GM19328 (cell line): Measurements from ENCODE around the gene RNH1.

Experiments
- ATAC-seq: cut with Tn5 transposase; IDR thresholded peaks from one replicate; pipeline ENCODE4 v1.9.1; 2021; ENCODE audit warnings: mild to moderate bottlenecking, moderate library complexity; ENCODE audit not compliant: unreplicated experiment

Gene RNH1

GRCh38 chr11:499201-500076 is 7.6 kb downstream of the RNH1 start:
- ATAC-seq: no peak

GRCh38 chr11:498297-499181 is 8.5 kb downstream of the RNH1 start:
- no peak for ATAC-seq

DNA sequence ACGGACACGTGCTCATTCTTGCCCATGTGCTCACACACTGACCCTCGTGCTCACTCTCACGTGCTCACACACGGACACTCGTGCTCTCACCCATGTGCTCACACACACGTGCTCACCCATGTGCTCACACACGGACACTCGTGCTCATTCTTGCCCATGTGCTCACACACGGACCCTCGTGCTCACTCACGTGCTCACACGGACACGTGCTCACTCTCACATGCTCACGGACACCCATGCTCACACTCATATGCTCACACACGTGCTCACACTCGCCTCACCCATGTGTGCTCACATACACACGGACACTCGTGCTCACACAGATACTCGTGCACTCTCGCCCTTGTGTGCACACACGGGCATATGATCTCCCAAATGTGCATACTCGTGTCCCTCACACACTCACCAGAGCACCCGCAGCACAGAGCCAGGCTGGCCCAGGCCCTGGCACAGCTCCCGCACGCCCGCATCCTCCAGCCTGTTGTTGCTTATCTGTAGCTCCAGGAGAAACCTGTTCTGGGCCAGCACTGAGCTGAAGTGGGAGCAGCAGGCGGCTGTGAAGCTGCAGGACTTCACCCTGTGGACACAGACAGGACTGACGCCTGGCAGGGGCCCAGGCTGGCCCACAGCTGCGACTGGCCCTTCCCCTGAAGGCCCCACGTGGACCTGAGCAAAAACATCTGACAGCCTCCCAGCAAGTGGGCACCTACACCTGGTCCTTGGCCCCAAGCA is 9.3 kb downstream of the RNH1 start:
- no peak for ATAC-seq

GRCh38 chr11:496834-497564 is 10.0 kb downstream of the RNH1 start:
- no peak for ATAC-seq

GRCh38 chr11:495537-495931 is 11.5 kb downstream of the RNH1 start:
- no peak for ATAC-seq

- ATAC-seq: no peak
Observed at GRCh38 chr11:494761-495536, 12.1 kb downstream of the RNH1 start.

DNA sequence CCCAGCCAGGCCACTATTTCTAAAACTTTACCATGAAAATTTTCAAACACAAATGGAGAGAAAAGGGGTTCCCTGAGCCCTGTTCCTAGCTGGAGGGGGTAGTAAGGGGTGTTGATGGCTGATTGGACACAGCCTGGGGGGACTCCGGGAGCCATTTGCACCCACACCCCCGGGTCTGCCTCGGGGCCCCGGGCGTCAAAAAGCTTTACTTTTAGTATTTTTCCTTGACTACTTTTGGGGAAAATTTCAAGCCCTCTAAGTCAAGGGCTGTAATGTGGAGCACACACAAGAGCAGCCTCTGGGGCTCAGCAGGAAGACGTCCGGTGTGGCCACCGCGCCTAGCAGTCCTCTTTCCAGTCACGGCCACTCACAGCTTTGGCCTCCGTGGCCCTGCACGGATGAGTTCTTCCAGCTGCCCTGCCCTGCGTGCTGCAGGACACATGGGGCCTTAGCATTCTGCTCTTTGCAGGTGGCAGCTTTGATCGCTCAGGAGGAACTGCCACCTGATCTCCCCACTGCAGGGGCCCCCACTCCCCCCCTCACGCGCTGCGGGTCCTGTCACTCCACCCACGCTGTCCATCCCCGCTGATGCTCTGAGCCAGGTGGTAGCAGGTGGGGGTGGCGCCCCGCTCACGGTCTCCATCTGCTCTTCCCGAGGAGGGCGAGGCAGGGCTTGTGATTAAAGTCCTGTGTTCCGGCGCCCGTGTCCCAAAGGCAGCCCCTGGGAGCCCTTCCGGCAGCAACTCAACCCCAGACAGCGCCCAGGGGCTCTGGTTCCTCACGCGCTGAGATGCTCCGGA is 14.4 kb downstream of the RNH1 start:
- no peak for ATAC-seq

- ATAC-seq: no peak
Observed at GRCh38 chr11:491358-491757, 15.7 kb downstream of the RNH1 start.

- no peak for ATAC-seq
Observed at GRCh38 chr11:490930-491260, 16.1 kb downstream of the RNH1 start.

DNA sequence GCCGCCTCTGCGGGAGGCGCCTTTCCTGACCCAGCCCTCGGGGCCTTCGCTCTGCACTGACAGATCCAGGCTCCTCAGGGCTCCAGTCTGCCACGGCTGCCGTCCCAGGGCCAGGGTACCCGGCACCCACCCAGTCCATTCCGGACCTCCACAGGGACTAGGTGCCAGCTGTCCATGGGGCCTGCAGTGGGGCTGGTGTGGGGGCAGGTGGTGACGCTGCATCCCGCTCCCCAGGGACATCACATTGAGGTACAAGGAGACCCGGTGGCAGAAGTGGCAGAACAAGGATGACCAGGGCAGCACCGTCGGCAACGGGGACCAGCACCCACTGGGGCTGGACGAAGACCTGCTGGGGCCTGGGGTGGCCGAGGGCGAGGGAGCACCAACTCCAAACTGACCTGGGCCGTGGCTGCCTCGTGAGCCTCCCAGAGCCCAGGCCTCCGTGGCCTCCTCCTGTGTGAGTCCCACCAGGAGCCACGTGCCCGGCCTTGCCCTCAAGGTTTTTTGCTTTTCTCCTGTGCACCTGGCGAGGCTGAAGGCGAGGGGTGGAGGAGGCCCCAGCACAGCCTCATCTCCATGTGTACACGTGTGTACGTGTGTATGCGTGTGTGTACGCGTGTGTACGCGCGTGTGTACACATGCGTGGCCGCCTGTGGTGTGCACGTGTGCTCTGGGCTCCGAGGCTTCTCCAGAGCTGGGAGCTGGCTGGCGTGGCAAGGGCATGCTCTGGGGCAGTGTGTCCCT is 16.7 kb downstream of the RNH1 start:
- no peak for ATAC-seq

GRCh38 chr11:489610-490185 is 17.3 kb downstream of the RNH1 start:
- ATAC-seq: no peak

- no peak for ATAC-seq
Observed at GRCh38 chr11:488992-489391, 18.1 kb downstream of the RNH1 start.

DNA sequence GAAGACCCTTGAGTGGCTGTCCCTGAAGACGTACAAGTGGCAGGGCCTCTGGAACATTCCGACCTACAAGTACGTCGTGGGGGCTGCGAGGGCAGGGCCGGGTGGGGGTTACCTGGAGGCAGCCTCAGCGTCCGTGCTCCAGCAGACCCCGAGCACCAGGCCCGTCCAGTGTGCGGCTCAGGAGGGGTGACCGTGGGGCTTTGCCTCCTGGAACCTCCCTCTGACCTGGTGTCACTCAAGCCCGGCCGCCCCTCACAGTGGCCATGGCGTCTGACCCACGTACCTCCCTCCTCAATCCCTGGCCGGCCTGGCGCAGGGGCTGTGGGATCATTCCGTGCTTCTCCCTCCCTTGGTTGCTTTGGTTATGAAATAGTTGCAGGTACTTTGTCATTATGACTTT is 18.5 kb downstream of the RNH1 start:
- no peak for ATAC-seq

GRCh38 chr11:488062-488461 is 19.0 kb downstream of the RNH1 start:
- no peak for ATAC-seq

- no peak for ATAC-seq
Observed at GRCh38 chr11:487571-488021, 19.4 kb downstream of the RNH1 start.

DNA sequence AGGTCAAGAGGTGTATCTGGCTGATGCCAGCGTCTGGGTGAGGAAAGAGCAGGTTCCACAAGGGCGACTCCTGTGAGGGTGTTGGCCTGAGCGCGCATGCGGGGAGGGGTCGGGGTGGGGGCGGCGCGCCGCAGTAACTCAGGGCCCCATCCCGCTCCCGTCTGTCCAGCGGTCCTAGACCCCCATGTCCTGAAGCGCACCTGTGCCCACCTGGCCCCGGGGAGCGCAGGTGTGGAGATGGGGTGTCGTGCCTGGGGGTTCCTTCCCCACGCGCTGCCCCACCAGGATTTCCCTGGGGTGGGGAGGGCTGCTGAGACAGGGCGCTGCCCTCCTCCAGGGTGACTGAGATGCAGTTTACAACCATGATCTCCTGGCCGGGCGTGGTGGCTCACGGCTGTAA is 20.9 kb downstream of the RNH1 start:
- no peak for ATAC-seq

GRCh38 chr11:484616-485015 is 22.4 kb downstream of the RNH1 start:
- ATAC-seq: no peak

GRCh38 chr11:479311-479710 is 27.7 kb downstream of the RNH1 start:
- ATAC-seq: no peak
